T-helper 2 cell treated with Interferon-gamma antibody and Interleukin-4, amounts not matched to agents 100 ng/mL and 5 ng/mL, for 36 hours (primary cell): Measurements from ENCODE around the gene CDK14. TPM values are rescaled to one million over a fixed set of nuclear protein-coding genes. Genes with fewer than 3 reads are reported as not detected.

Experiments used
- intact Hi-C: fragments of 100-400 bp; cut with micrococcal nuclease; formaldehyde crosslinking; loops from one replicate; pipeline ENCODE4 v1.15.1; 2023
- total RNA-seq: library from RNA; stranded (reverse); gene quantifications from 2 replicates; pipeline ENCODE4 v1.2.3, GENCODE V29; 2022

CDK14 gene
- total RNA-seq, 1 donor from 2014 or later, result 0.09 TPM

DNA sequence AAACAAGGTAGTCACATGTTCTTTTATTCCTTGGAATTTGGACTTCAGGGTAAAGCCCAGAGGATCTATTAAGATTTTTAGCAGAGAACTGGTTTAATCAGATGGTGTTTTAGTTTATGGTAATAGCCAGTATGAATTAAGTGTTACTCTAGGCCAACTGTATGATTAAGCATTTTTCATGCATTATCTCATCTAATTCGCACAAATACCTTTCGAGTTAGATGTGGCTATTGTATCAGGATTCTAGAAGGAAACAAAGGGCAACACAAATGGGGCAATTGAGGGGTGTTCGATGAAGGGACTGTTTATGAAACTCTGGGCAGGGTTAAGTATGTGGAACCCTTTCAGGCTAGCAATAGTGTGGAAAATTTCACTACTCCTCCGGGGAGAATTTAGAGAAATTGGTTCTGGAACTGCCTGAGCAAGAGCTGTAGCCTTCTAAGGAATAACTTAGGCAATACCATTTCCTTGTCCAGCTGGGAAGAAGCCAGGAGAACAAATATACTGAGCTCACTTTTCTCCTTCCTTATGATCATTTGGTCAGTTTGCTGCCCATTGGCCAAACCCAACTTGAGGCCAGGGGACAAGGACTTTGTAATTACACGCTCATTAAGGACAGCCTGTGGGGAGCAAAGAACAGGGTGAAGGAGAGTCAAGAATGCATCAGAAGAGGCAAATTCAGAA, 349.1 kb downstream of the CDK14 start:
- intact Hi-C loops, result no loop called here

DNA sequence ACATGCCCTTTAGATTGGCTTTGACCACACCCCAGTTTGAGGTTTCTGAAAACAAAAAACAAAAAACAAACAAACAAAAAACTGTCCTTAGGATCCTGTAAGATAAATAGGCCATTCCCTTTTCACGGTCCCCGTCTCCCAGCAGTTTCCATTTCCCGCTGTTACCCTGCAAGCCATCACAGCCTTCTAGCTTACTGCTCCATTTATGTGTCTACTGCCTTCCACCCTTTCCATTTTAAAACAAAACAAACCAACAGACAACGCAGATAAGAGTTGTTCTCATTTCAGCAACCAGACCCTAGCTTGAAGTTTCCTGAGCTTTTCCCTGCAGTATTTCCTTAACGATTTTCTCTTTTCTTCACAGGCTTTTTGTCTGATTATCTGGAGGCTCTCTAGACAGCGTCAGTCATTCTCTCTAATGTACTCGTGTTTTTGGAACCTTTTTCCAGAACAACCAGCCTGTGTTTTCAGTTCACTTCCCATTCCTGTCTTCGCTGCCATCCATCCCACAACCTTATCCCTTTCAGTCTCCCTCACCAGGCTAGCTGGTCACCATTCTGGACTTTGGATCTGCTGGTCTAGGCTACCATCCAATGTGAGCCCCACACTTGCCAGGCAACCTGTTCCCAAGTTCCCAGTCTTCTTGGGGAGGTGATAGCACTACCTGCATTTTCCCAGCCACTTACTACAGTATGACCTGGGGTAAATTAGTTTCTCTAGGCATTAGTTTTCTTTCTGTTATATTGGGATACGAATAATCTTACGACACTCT, 350.8 kb downstream of the CDK14 start:
- intact Hi-C loops, result no loop called here

DNA sequence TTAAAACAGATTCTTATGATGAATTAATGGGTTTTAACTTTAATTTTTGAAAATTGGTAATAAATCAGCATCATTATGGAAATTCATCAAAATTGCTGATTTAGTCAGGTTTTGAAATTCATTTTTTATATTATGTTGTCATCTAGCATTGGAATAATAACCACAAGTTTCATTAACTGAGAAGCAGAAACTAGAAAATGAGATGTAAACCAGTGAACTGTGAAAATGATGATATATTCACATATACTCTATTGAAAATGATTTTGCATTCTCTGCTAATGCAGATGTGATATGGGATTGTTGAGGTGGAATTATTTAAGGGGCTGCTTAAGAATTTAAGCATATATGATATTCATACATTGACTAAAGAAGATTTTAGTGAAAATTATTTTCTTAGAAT, 352.0 kb downstream of the CDK14 start:
- intact Hi-C loops, result no loop called here

DNA sequence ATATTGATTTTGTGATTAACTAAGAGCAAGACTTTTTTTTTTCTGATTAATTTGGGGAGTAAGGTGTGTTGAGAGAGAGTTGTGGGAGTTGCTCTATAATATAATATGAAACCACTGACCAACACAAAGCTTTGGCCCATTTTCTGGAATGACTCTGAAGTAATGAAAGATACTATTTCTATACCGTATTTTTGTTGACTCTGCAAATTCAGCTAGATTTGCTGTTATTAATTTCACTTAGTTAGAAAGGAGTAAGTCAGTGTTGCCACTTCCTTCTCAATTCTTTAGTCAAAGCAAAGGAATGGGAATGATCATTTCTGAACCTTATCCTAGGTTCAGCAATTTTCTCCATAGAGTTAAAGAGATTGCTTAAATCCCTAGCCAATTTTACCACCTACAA, 355.1 kb downstream of the CDK14 start:
- intact Hi-C loops, result no loop called here

DNA sequence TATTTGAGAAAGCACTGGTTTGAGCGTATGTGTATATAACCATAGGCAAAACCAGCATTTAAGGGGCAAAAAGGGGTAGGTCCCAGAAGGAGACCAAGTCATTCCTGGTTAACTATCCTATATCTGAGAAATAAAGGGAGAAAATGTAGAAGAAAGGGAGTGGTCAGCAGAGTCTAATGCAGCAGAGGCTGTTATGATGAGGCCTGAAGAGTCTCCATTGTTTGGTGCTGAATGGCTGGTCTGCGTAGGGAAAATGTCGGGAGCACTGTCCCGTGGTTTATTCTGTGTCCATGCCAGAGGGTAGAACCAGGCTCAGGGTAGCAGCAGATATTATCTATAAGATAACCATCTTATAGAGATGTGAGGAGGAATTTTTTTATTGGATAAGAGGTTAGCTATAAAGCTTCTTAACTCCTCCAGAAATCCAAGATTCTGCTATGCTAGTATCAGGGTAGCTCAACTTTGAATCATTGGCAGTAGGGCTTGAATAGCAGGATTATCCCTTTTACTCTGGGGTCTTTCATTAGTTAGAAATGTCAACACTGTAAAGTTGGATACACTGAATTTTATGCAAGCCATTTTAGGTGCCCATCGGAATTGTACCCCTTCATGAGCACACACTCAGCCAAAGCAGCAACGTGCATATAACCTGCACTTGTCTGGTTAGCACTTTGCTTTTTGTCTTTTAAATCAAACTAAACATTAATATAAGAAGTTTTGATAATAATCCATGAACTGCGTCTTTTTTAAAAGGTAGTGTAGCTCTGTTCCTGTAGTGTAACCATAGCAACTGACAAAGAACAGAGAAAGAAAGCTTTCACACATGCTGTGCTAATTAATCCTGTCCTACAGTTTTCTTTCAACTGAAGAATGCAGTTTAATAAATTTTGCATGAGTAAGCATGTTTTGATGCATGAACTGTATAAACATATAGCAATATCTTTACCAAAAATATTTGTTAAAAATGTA, 356.1 kb downstream of the CDK14 start:
- intact Hi-C loops, result no loop called here

DNA sequence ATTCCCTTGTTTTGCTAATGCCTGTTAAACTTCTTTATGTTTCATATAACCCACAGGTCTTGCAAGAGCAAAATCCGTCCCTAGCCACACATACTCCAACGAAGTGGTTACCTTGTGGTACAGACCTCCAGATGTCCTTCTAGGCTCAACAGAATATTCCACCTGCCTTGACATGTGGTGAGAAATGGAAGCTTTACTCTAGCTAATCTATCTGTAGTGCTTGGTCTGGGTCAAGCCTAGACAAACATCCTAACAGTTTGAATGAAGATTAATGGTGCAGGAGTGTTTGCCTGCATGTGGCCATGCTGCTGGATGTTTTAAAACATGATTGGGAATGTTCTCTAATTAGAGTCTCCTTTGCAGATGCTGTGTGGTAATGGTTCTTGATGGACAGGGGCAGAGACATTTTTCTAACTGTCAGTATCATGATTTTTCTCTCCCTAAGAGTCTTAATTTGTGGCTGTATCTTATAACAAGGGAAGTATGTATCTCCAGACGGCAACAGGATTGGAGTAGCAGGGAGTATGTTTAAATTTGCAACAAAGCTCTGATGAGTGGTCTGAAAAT, 359.6 kb downstream of the CDK14 start:
- intact Hi-C loops, result no loop called here

DNA sequence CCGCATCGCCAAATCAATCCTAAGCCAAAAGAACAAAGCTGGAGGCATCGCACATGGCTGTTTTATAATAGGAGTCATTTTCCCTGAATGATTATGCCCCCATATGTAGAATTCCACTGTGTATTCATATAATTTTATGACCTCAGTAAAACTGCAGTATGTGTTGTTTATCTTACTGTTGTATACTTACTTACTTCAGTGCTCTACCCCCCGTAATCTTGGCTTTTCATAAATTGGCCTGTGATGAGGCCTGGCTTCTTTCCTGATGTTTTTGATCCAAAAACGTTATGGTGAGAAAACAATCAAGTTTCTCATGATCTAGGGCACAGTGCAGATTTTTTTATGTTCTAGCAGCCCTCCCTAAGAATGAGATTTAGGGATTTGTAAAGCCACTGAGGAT, 361.8 kb downstream of the CDK14 start:
- intact Hi-C loops, result no loop called here

DNA sequence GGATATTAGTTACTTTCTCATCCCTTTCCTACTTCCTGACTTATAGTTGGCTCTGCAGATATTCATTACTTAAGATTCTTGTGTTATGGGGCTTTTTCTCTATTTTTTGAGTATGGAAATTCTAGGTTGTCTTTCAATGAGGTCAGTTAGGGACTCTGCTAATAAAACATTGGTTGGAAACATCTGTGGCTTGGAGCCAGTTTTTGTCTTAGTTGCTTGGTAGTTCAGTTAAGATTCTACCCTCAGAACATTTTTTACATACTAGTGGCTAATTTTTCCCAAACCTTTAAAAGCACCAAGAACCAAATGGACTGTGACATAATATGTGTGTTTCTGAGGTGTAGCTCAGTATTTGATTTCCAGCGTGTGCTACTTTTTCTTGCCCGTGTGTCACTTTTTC, 362.5 kb downstream of the CDK14 start:
- intact Hi-C loops, result no loop called here

DNA sequence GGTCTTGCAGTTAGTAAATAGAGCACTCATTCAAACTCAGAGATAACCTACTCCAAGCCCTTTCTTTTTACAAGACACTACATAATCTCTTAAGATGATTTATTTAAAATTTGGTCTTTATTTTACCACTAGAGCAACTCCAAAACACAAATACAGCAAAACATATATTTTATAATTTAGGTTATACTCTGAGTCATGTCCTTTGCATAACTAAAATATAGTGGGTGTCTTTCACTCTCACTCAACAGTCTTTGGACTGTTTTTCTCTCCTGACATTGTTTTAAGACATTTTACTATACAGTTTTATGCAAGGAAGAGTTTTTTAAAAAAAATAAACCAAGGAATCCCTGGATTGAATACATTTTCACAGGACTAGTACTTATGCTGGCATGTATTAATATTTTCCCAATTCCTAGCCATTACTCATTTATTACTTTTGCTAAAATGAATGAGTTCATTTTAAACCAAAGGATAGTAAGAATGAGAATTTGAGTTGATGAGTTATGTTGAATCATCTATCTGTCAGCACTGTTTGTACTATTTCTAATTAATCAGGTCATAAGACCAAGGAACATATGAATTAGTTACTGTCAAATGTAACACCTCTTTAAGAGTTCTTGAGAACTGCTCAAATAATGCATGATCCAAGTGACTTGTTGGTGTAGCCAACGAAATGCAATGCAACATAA, 365.1 kb downstream of the CDK14 start:
- intact Hi-C loops, result no loop called here

DNA sequence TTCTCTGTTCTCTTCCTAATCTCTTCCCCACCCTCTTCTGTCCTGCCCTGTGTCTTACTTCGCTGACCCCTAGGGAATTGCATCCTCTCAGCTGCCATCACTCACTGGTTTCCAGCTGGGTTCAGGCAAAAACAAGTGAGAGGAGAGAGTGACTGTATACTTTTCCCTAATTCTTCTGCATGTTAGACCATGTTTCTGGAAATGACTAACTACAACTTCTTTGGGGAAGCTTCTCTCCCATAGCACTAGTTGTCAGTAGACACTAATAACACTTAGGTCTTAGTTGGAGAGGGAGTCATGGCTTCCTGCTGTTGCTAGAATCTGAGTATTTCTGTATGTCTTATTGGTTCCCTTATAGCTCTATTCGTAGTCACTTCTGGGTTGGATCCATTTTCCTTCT, 369.1 kb downstream of the CDK14 start:
- intact Hi-C loops, result no loop called here

DNA sequence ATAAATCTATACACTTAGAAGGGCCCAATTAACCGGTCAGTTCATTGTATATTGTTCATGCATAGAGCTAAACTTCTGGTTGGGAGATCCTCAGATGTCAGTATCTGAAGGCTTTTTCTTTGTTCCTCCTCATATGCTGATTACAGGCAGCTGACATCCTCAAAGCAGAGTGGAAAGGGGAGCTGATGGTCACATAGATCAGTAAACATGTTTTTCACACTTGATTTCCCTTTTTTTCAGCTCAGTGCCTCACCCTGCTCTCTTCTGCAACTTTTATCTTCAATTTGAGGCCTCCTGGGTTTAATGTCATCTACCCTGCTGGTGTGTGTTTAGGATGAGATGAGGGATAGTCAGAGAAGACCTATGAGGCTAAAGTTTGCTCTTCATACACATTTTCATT, 370.2 kb downstream of the CDK14 start:
- intact Hi-C loops, result no loop called here

DNA sequence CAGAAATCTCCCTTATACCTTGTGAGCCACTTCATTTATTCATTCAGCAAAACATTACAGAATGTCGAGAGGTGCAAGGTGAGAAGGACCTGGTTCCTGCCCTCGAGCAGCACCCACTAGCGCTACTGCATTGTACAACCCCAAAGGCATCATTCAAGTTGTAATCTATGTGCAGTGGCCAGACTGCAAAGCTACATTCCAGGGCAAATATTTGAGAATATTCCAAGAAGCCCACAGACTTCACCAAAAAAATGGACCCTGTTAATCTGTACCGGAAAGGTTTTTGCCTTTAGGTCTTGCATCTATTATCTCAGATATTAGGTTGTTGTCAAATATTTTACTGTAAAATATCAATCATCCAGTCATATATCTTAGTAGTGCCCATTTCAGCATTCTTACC, 372.8 kb downstream of the CDK14 start:
- intact Hi-C loops, result no loop called here

DNA sequence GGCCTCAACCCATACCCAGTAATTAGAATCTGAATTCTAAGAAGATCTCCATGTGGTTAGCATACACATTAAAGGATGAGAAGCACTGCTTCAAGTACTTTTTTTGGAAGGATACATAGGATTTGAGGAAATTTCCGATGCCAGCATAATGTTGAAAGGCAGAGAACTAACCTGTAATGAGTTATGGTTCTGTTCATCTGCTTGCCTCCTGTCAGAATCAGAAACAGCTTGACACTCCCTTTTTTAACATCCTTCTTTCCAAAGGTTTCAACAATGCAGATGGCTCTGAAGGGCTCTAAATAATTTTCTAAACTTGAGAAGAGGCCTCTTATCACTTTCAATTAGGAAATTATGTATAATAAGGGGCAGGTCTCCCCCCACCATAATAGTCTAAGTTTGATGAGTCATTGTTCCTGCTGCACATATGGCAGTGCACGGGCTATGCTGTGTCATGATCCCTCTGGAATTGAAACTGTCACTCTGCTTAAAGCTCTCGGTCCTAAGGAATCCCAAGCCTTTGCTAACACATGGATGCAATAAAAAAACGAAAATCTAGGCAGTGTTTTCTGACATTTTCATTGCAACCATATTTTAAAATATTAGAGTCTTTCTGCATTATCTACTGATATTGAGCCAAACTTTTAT, 376.9 kb downstream of the CDK14 start:
- intact Hi-C loops, result no loop called here

DNA sequence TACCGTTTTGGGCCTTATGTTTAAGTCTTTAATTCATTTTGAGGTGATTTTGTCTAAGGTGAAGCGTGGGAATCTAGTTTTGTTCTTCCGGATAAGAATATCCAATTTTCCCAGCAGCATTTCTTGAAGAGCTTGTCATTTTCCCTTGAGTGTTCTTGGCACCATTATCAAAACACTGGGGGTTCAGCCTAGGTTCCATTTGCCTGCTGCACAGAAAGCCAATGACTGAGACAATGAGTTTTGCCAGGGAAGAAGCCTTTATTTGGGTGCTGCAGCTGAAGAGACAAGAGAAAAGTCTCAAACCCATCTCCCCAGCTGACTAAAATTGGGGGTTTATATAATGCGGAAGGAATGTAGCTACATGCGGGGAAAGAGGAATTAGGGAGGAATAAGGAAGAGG, 380.9 kb downstream of the CDK14 start:
- intact Hi-C loops, result no loop called here

DNA sequence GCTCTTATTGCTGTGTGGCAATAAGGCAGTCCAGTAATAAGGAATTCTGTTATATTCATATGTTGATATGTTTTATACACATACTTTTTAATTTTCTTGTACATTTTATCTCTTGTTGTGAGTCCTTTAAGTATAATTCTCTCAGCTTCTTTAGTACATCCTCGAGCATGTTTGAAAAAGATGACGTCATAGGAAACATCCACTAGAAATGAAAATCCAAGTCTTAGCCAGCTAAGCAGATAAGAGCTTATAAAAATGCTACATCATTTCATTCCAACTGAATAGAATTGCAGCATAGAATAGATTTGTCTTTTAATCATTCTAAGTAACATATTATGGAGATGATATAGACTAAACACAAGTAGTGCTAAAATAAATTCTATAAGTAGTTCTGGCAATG, 384.4 kb downstream of the CDK14 start:
- intact Hi-C loops, result no loop called here

DNA sequence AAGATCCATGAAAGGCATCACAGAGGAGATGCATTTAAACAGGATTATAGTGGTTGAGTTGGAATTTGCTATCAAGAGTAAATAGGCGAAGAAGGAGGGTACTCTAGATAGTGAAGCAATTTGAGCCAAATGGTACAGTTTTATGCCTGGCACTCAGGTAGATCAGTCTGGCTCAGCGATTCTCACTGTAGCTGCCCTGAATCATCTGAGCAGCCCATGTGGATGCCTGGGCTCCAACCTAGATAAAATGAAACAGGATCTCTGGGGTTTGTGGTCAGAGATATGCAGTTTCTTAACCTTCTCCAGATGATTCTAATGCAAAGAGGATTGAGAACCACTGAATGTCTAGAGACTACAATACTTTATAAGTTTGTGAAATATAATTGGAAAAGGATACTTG, 386.1 kb downstream of the CDK14 start:
- intact Hi-C loops, result no loop called here

DNA sequence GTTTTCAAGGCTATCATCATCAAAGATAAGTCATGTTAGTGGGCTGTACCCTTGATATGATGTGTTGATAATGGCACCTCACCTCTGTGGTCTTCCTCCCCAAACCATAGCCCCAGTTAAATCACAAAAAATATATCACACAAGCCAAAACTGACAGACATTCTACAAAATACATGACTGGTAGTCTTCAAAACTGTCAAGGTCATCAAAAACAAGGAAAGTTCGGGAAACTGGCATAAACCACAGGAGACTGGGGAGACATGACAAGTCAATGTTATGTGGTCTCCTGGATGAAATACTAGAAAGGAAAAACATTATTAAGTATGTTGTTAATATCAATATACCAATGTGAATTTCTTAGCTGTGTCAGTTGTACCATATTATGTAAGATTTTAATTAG, 388.6 kb downstream of the CDK14 start:
- intact Hi-C loops, result no loop called here

DNA sequence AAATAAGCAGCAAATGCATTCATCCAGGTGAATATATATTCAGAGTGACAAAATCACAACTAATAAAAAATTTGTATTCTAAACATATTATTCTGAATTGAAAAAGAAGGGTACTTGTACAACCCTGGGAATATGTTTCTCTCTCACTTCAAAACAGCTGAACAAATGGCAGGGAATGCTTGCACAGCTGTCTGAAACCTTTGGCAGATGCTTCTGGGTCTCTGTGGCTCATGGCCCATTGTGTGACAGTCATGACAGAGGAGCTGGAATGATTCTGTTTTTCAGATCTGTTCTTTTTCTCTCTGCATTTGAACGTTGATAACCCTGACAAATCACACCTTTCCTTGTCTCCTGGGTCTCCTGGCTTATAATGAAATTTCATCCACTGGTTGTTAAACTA, 392.4 kb downstream of the CDK14 start:
- intact Hi-C loops, result no loop called here

DNA sequence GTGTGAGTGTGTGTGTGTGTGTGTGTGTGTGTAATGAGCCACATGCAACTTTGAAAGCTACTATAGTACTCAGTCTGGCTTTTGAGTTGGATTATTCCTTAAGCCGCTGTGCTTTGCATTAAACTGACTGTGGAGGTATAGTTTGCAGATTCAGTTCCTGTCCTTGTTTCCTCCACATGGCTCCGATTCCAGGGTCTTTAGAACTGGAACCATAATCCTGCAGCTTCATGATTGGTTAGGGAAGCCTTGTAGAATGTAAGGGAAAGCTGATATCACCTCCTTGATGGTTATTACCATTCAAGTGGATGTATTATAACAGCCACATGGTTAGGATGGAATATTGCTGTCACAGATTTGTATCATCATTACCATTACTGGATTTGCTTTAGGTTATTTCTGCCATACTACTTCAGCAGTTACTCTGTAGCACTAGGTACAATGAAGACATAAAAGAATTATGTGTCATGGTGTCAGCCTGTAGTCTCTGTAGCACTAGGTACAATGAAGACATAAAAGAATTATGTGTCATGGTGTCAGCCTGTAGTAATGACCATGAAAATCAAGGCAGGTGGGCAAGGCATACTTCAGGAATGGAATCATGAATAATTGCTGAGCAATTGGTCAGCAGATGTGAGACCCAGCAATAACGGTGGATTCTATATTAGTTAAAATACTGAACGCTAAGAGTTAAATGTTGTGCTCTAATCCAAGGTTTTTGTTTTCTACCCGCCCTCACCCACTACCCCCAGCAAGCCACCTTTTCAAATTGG, 393.1 kb downstream of the CDK14 start:
- intact Hi-C loops, result no loop called here

DNA sequence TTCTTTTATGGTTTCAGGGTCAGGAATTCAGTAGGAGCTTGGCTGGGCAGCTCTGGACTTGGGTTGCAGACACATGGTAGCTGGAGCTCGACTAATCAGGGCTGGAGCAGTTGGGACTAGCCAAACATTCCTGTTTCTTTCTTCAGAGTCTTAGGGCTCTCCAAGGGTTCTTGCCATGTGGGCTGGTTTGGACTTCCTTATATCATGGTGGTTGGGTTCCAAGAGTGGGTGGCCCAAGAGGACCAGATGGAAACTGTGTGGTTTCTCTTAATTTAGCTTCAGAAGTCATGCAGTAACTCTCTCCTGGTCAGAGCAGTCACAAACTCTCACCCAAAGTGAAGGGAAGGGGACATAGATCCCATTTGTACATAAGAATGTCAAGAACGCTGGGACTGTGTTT, 398.0 kb downstream of the CDK14 start:
- intact Hi-C loops, result no loop called here
